GM21423 (cell line): Measurements from ENCODE around the gene ASIC1.

ENCODE experiments used
- ATAC-seq: cut with Tn5 transposase; IDR thresholded peaks from one replicate; pipeline ENCODE4 v1.9.1; 2021; ENCODE audit warnings: mild to moderate bottlenecking, moderate library complexity; ENCODE audit not compliant: unreplicated experiment

The ASIC1 gene

GRCh38 chr12:50060120-50060468 lies 2.7 kb downstream of the ASIC1 start:
- ATAC-seq = no peak

- ATAC-seq = no peak
Measured at GRCh38 chr12:50061171-50061570, 3.8 kb downstream of the ASIC1 start.

- no peak for ATAC-seq
Measured at GRCh38 chr12:50061946-50062686, 4.7 kb downstream of the ASIC1 start.

- ATAC-seq = no peak
Measured at GRCh38 chr12:50062728-50063460, 5.5 kb downstream of the ASIC1 start.

- ATAC-seq = no peak
Measured at GRCh38 chr12:50065726-50066310, 8.4 kb downstream of the ASIC1 start.

- no peak for ATAC-seq
Measured at GRCh38 chr12:50066402-50066801, 9.0 kb downstream of the ASIC1 start.

GRCh38 chr12:50069069-50069468 lies 11.7 kb downstream of the ASIC1 start:
- ATAC-seq = no peak

GRCh38 chr12:50069539-50069938 lies 12.1 kb downstream of the ASIC1 start:
- ATAC-seq = no peak

GRCh38 chr12:50070314-50071060 lies 13.1 kb downstream of the ASIC1 start:
- ATAC-seq = no peak

- ATAC-seq = no peak
Measured at GRCh38 chr12:50072198-50072907, 15.0 kb downstream of the ASIC1 start.

GRCh38 chr12:50073206-50073605 lies 15.8 kb downstream of the ASIC1 start:
- ATAC-seq = no peak

- no peak for ATAC-seq
Measured at GRCh38 chr12:50073712-50074111, 16.3 kb downstream of the ASIC1 start.

GRCh38 chr12:50074936-50075807 lies 17.8 kb downstream of the ASIC1 start:
- peak; percentile 59 for ATAC-seq

- ATAC-seq = no peak
Measured at GRCh38 chr12:50075808-50076170, 18.4 kb downstream of the ASIC1 start.

GRCh38 chr12:50077099-50077498 lies 19.7 kb downstream of the ASIC1 start:
- ATAC-seq = no peak

GRCh38 chr12:50078281-50078680 lies 20.9 kb downstream of the ASIC1 start:
- no peak for ATAC-seq

GRCh38 chr12:50079771-50080170 lies 22.4 kb downstream of the ASIC1 start:
- ATAC-seq = no peak

- ATAC-seq = no peak
Measured at GRCh38 chr12:50081096-50081808, 23.9 kb downstream of the ASIC1 start.

- ATAC-seq = no peak
Measured at GRCh38 chr12:50082644-50083043, 25.2 kb downstream of the ASIC1 start.
